LHCN-M2 (cell line): ENCODE measurements around the gene PIK3R1. TPM values are rescaled to one million over a fixed set of nuclear protein-coding genes. Genes with fewer than 3 reads are reported as not detected.
A peak's percentile ranks its signal among the peaks of the same experiment; 100 is the strongest.

ENCODE experiments used
- DNase-seq: peaks from one replicate; pipeline ENCODE4 v3.0.0-alpha.2; 2012; ENCODE audit warnings: low read depth
- total RNA-seq: library from RNA; depleted of rRNA; stranded (reverse); fragments of >200 nt; gene quantifications from 2 replicates; pipeline ENCODE4 v1.2.3, GENCODE V29; 2014

The PIK3R1 gene
- total RNA-seq, 1 experiment from 2014 or later, result 16.5 TPM

GRCh38 chr5:68325065-68325580, 109.6 kb downstream of the PIK3R1 start:
- DNase-seq, result no peak

GRCh38 chr5:68329554-68330255, 114.1 kb downstream of the PIK3R1 start:
- DNase-seq, result no peak

GRCh38 chr5:68330574-68330973, 115.0 kb downstream of the PIK3R1 start:
- DNase-seq, result peak; percentile 64

- peak; percentile 89 for DNase-seq
These were observed 115.9 kb downstream of the PIK3R1 start for GRCh38 chr5:68331192-68332079.

- DNase-seq, result no peak
These were observed 116.5 kb downstream of the PIK3R1 start for GRCh38 chr5:68332080-68332451.

GRCh38 chr5:68332556-68332955, 117.0 kb downstream of the PIK3R1 start:
- DNase-seq, result peak; percentile 29

- DNase-seq, result peak; percentile 99
These were observed 118.3 kb downstream of the PIK3R1 start for GRCh38 chr5:68333649-68334552.

GRCh38 chr5:68334553-68334886, 119.0 kb downstream of the PIK3R1 start:
- no peak for DNase-seq

- no peak for DNase-seq
These were observed 119.5 kb downstream of the PIK3R1 start for GRCh38 chr5:68335075-68335474.

- no peak for DNase-seq
These were observed 120.6 kb downstream of the PIK3R1 start for GRCh38 chr5:68336200-68336599.

GRCh38 chr5:68337235-68337634, 121.7 kb downstream of the PIK3R1 start:
- no peak for DNase-seq

- peak; percentile 52 for DNase-seq
These were observed 124.4 kb downstream of the PIK3R1 start for GRCh38 chr5:68339921-68340321.

- DNase-seq, result no peak
These were observed 125.5 kb downstream of the PIK3R1 start for GRCh38 chr5:68341006-68341405.

GRCh38 chr5:68342693-68343092, 127.1 kb downstream of the PIK3R1 start:
- no peak for DNase-seq

- peak; percentile 92 for DNase-seq
These were observed 127.9 kb downstream of the PIK3R1 start for GRCh38 chr5:68343421-68343826.

GRCh38 chr5:68344447-68345111, 129.0 kb downstream of the PIK3R1 start:
- DNase-seq, result peak; percentile 79

- no peak for DNase-seq
These were observed 129.6 kb downstream of the PIK3R1 start for GRCh38 chr5:68345171-68345570.

- DNase-seq, result no peak
These were observed 130.0 kb downstream of the PIK3R1 start for GRCh38 chr5:68345582-68345981.

- no peak for DNase-seq
These were observed 132.0 kb downstream of the PIK3R1 start for GRCh38 chr5:68347536-68347935.

- no peak for DNase-seq
These were observed 133.1 kb downstream of the PIK3R1 start for GRCh38 chr5:68348447-68349222.
